Measurements from ENCODE around the gene VTI1A.
A peak's percentile ranks its signal among the peaks of the same experiment; 100 is the strongest.

VTI1A gene

GRCh38 chr10:112475575-112476218, 28.7 kb downstream of the VTI1A start:
- TF ChIP-seq CTCF (IDR thresholded peaks at IDR 0.05; ENCODE audit: control extremely low read depth, extremely low read depth, low read depth, missing control alignments), result peak; percentile 15
- POLR2A ChIA-PET, result no interaction called here
- CTCF ChIA-PET, result interaction anchor here (0.6 to 3.6 kb wide), 15 partner anchors 10 to 1098 kb away, joined by 3 to 14 read pairs (median 3); no protein-coding TSS in a partner anchor
- no peak for DNase-seq (ENCODE audit: extremely low spot score)

- TF ChIP-seq CTCF (IDR thresholded peaks at IDR 0.05; ENCODE audit: control extremely low read depth, extremely low read depth, low read depth, missing control alignments), result no peak
- DNase-seq (ENCODE audit: extremely low spot score), result no peak
- ChIA-PET CTCF (interaction anchor here (1.0 to 2.7 kb wide), 4 partner anchors 10 to 904 kb away, joined by 3 to 14 read pairs (median 4); no protein-coding TSS in a partner anchor), POLR2A (no interaction called here)
These were observed 34.6 kb downstream of the VTI1A start for GRCh38 chr10:112481602-112482001.

DNA sequence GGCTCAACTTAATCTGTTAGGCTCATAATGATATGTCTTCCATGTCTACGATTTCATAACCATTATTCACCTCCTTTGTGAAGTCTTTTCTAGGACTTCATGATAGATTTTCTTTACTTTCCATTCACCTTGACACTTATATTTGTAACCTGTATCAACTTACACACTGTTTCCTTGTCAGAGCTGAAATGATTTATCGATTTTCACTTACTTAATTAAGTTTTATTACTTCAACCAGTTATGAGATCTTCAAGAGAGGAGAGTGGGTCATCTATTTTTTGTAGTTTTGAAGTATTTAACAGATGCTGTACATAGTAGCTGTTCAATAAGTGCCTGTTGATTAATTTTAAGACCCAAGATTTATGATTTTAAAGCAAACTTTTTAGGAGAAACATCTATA, 37.4 kb downstream of the VTI1A start:
- DNase-seq (ENCODE audit: extremely low spot score), result no peak
- ChIA-PET POLR2A (interaction anchor here (0.7 kb wide), 1 partner anchor 12 kb away, joined by 4 read pairs; no protein-coding TSS in a partner anchor), CTCF (interaction anchor here (1.0 to 1.5 kb wide), 2 partner anchors 12 to 14 kb away, joined by 3 to 13 read pairs; no protein-coding TSS in a partner anchor)
- no peak for TF ChIP-seq CTCF (IDR thresholded peaks at IDR 0.05; ENCODE audit: control extremely low read depth, extremely low read depth, low read depth, missing control alignments)

- ChIA-PET CTCF (interaction anchor here (1.1 to 2.2 kb wide), 3 partner anchors 13 to 866 kb away, joined by 3 to 5 read pairs (median 3); no protein-coding TSS in a partner anchor), POLR2A (no interaction called here)
- no peak for DNase-seq (ENCODE audit: extremely low spot score)
- TF ChIP-seq CTCF (IDR thresholded peaks at IDR 0.05; ENCODE audit: control extremely low read depth, extremely low read depth, low read depth, missing control alignments), result no peak
These were observed 40.9 kb downstream of the VTI1A start for GRCh38 chr10:112487964-112488363.

DNA sequence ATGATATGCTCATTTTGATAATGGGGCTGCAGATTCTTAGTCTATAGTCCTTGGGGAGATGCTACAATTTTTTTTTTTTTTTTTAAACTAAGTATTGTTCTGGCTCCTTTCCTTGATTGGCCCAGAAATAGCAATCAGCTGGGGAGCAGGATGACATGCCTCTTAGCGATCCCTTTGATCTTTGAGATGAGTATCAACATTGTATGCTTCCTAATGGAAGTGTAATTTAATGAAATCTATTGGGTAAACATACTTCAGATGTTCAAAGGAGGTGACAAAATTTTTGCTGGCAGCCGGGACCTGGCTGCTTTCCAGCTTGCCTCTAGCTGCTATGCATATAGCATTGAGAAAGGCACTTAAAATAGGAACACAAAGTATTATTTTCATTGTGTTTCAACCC, 43.5 kb downstream of the VTI1A start:
- DNase-seq (ENCODE audit: extremely low spot score), result no peak
- no peak for TF ChIP-seq CTCF (IDR thresholded peaks at IDR 0.05; ENCODE audit: control extremely low read depth, extremely low read depth, low read depth, missing control alignments)
- POLR2A ChIA-PET, result no interaction called here
- CTCF ChIA-PET, result interaction anchor here (1.3 to 2.2 kb wide), 3 partner anchors 14 to 353 kb away, joined by 3 to 14 read pairs (median 7); no protein-coding TSS in a partner anchor

GRCh38 chr10:112491144-112491543, 44.1 kb downstream of the VTI1A start:
- DNase-seq (ENCODE audit: extremely low spot score), result no peak
- ChIA-PET CTCF (interaction anchor here (0.8 to 2.2 kb wide), 5 partner anchors 10 to 354 kb away, joined by 3 to 14 read pairs (median 6); no protein-coding TSS in a partner anchor), POLR2A (no interaction called here)
- TF ChIP-seq CTCF (IDR thresholded peaks at IDR 0.05; ENCODE audit: control extremely low read depth, extremely low read depth, low read depth, missing control alignments), result no peak
